ENCODE measurements around the gene ARID3A.

DNA sequence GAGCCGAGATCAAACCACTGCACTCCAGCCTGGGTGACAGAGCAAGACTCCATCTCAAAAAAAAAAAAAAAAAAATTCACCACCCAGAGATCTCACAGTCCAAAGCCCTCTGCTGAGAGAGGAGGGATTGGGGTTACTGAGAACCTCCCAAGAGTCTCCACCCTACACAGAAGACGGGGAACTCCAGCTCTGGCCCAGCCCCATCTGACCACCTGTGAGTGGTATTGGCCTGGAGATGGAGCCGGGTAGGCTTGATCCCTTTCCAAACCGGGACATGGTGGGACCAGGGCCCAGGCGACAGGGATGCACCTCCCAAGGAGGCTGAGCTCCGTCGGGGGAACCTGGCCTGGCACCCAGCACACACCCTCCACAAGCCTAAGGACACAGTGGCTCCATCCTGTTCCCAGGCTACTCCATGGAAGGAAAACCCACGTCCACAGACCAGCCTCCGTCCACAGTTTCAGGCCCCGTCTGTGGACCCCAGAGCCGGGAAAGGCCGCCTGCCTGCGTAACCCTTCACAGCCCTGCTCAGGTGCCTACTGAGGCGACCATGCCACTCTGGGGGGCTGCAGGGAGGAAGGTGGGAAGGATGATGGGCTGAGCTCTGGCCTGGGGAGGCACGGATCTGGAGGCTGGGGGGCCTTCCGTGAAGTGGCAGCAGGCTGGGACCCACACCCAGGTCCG, 93.2 kb downstream of the ARID3A start:
- TF ChIP-seq POLR2A (IDR thresholded peaks at IDR 0.05; ENCODE audit: low read length) (no peak), GATA1 (IDR thresholded peaks at IDR 0.05; ENCODE audit: low read depth, low read length) (no peak)

Measured in erythroblast (primary cell).